SU-DHL-6 (cell line): ENCODE measurements around the gene HOXA3.

Experiments
- H2AFZ ChIP-seq: fragments of 200-600 bp; sonication (generic); 2 replicates; pipeline ENCODE4 v1.6.1; 2014; ENCODE audit warnings: low read depth, mild to moderate bottlenecking, moderate library complexity, mixed read lengths, antibody characterized with exemption, low read length; ENCODE audit not compliant: severe bottlenecking
- H3F3A ChIP-seq: fragments of 200-600 bp; shearing (Covaris generic); 2 replicates; pipeline ENCODE4 v1.6.0; 2016; ENCODE audit warnings: antibody characterized with exemption, mild to moderate bottlenecking; ENCODE audit not compliant: insufficient read depth
- H3K27ac ChIP-seq: fragments of 200-600 bp; sonication (generic); 2 replicates; pipeline ENCODE4 v1.5.1; 2016; ENCODE audit warnings: low read depth, mild to moderate bottlenecking, low read length, moderate library complexity, mixed read lengths
- H3K27me3 ChIP-seq: fragments of 200-600 bp; sonication (generic), shearing (Covaris generic); 2 replicates; pipeline ENCODE4 v1.6.0; 2014; ENCODE audit warnings: mild to moderate bottlenecking, low read length
- H3K36me3 ChIP-seq: fragments of 200-600 bp; sonication (generic); 2 replicates; pipeline ENCODE4 v1.6.1; 2014; ENCODE audit warnings: mild to moderate bottlenecking, low read length, mixed read lengths
- H3K4me2 ChIP-seq: fragments of 300-600, 200-600 bp; shearing (Covaris generic), sonication (generic); 2 replicates; pipeline ENCODE4 v1.6.0; 2014; ENCODE audit warnings: low read length, low read depth, mild to moderate bottlenecking; ENCODE audit not compliant: poor library complexity, severe bottlenecking
- H3K4me3 ChIP-seq: fragments of 200-600 bp; sonication (generic); 2 replicates; pipeline ENCODE4 v1.5.1; 2014; ENCODE audit warnings: antibody characterized with exemption, low read length, mild to moderate bottlenecking, mixed read lengths; ENCODE audit not compliant: insufficient read depth, poor library complexity, severe bottlenecking
- H3K79me2 ChIP-seq: fragments of 200-600 bp; sonication (generic); 2 replicates; pipeline ENCODE4 v1.6.1; 2014; ENCODE audit warnings: mild to moderate bottlenecking, low read length, moderate library complexity; ENCODE audit not compliant: insufficient read depth
- H3K9ac ChIP-seq: fragments of 200-600 bp; sonication (generic); 2 replicates; pipeline ENCODE4 v1.7.0; 2014; ENCODE audit warnings: mild to moderate bottlenecking, low read length
- H3K9me2 ChIP-seq: fragments of 200-600 bp; sonication (generic); replicated peaks from 2 replicates; pipeline ENCODE4 v1.6.1; 2014; ENCODE audit warnings: low read length; ENCODE audit not compliant: insufficient read depth
- H3K9me3 ChIP-seq: fragments of 200-600 bp; sonication (generic); 2 replicates; pipeline ENCODE4 v1.6.1; 2014; ENCODE audit warnings: low read length, mixed read lengths; ENCODE audit not compliant: insufficient read depth
- H4K20me1 ChIP-seq: fragments of 200-600 bp; sonication (generic); 2 replicates; pipeline ENCODE4 v1.6.1; 2014; ENCODE audit warnings: low read depth, mild to moderate bottlenecking, antibody characterized with exemption, low read length, moderate library complexity, mixed read lengths
- EZH2phosphoT487 ChIP-seq: fragments of 200-600 bp; sonication (generic), shearing (Covaris generic); conservative IDR thresholded peaks from 2 replicates; pipeline ENCODE4 v1.6.1; 2018; ENCODE audit warnings: mild to moderate bottlenecking, antibody characterized with exemption, low read length, moderate library complexity, mixed read lengths
- TF ChIP-seq, protein P1 (sequence below): fragments of 200-600 bp; sonication (generic); IDR thresholded peaks from one replicate; pipeline ENCODE4 v1.5.1; 2017; ENCODE audit warnings: antibody characterized with exemption, mild to moderate bottlenecking, low read length, moderate library complexity; ENCODE audit not compliant: insufficient read depth, poor library complexity, severe bottlenecking

HOXA3 gene

DNA sequence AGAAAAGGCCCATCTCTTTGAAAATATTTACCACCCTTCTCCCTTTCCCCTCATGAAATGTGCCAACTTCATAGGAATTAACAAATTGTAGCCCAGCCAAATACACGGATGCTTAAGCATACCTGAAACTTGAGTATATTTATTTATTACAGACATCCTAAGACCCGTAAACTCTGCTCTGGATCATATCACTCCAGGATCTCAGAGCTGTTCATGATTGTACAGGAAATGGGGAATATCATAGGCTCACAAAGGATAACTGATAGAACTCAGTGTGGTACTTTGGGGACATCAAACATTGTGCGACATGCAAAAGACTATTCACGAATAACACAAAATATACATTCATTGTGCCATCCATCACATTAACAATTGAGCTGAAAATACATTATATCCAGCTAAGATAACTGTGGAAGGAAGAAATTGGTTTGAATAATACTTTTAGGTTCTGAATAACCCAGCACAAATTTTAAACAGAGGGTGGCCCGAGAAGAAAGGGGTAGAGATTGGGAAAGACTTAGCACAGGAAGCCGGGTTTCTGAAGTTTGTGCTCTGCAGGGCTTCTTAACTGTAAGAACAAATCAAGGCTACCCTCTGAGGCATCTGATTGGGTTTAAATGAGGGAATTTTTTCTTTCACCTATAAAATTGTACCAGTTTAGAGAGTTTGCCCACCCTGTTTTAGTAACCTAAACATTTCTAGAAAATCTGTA, 59.0 kb downstream of the HOXA3 start:
- Histone ChIP-seq H3K4me2 (no peak overlapping the region), H3K9me3 (no peaks in the 10 kb centered on the region), H3K27me3 (no peaks in the 10 kb centered on the region), H3K9me2 (no peaks in the 10 kb centered on the region), H2AFZ (no peak overlapping the region), H3K79me2 (peaks cover 18% of the 10 kb centered on the region), H3F3A (0 out of 2 replicates have a peak, but pooled peaks cover 5% of the 10 kb centered on the region), H4K20me1 (no peaks in the 10 kb centered on the region), H3K9ac (no peak overlapping the region), H3K4me3 (no peak overlapping the region), H3K27ac (no peak overlapping the region), H3K36me3 (no peaks in the 10 kb centered on the region)
- TF ChIP-seq, protein P1, sequence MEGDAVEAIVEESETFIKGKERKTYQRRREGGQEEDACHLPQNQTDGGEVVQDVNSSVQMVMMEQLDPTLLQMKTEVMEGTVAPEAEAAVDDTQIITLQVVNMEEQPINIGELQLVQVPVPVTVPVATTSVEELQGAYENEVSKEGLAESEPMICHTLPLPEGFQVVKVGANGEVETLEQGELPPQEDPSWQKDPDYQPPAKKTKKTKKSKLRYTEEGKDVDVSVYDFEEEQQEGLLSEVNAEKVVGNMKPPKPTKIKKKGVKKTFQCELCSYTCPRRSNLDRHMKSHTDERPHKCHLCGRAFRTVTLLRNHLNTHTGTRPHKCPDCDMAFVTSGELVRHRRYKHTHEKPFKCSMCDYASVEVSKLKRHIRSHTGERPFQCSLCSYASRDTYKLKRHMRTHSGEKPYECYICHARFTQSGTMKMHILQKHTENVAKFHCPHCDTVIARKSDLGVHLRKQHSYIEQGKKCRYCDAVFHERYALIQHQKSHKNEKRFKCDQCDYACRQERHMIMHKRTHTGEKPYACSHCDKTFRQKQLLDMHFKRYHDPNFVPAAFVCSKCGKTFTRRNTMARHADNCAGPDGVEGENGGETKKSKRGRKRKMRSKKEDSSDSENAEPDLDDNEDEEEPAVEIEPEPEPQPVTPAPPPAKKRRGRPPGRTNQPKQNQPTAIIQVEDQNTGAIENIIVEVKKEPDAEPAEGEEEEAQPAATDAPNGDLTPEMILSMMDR, result no peak
- no peak for TF ChIP-seq EZH2phosphoT487

DNA sequence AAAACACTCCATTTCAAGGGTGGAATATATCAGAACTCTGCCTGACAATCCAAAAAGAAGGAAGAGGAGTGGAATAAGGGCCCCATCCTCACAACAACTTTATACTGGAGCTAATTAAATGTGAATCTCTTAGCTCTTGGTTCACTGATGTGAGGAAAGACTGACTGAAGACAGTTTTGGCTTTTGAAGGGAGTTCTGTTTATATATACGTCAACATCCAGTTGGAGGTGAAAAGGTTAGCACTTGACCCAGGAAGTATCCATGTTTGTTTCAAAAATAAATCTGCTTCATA, 59.6 kb downstream of the HOXA3 start:
- Histone ChIP-seq H4K20me1 (no peaks in the 10 kb centered on the region), H3K9ac (no peak overlapping the region), H2AFZ (no peak overlapping the region), H3K9me3 (no peaks in the 10 kb centered on the region), H3K4me3 (no peak overlapping the region), H3K79me2 (peaks cover 17% of the 10 kb centered on the region), H3K9me2 (no peaks in the 10 kb centered on the region), H3K36me3 (no peaks in the 10 kb centered on the region), H3K4me2 (no peak overlapping the region), H3K27me3 (no peaks in the 10 kb centered on the region), H3K27ac (no peak overlapping the region), H3F3A (0 out of 2 replicates have a peak, but pooled peaks cover 5% of the 10 kb centered on the region)
- no peak for TF ChIP-seq EZH2phosphoT487
- TF ChIP-seq, protein P1, result no peak

DNA sequence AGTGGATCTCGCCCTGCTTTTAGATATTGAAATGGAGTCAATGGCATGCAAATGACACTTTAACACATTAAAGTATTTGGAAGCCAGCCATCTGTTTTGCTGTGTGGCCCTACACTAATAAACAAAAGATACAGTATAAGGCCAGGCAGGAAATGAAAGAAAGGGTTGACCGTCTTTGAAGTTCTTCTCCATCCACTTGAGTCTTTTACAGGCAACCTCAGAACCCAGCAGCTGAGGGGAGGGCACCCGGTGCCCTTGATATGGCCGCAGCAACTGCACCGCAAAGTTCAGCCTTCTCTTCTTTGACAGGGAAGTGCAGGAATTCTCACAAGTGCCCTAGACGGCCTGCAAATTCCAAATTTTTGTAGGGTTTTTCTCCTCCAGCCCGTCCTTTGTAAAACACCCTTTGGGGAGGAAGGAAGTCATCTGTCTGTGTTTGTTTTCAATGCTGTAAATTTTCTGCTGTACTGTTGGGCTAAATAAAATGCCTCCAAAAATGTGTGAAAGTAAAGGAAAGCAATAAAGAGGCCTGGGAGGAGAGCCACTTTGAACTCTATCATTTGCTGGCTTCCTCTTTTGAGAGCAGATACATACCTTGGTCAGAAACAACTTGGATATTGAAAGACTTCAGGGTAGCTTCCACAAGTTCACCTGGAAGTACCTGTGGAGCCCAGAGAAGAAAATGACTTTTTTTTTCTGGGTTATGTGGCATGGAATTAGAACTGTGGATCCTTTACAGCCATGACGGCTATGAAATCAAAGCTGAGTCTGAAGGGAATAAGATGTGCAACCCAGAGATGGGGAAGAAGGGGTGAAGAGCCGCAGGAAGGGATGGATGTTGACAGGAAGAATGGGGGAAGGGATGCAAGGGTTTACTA, 60.2 kb downstream of the HOXA3 start:
- Histone ChIP-seq H3K4me2 (no peak overlapping the region), H2AFZ (no peak overlapping the region), H3K79me2 (peaks cover 11% of the 10 kb centered on the region), H4K20me1 (no peaks in the 10 kb centered on the region), H3K9me3 (no peaks in the 10 kb centered on the region), H3K27me3 (no peaks in the 10 kb centered on the region), H3K27ac (no peak overlapping the region), H3K9me2 (no peaks in the 10 kb centered on the region), H3K9ac (no peak overlapping the region), H3F3A (0 out of 2 replicates have a peak, but pooled peaks cover 2% of the 10 kb centered on the region), H3K4me3 (no peak overlapping the region), H3K36me3 (no peaks in the 10 kb centered on the region)
- TF ChIP-seq, protein P1, result no peak
- TF ChIP-seq EZH2phosphoT487, result no peak
